Fibroblast of gingiva (primary cell): ENCODE results near the gene C1QL1.

ENCODE experiments used
- DNase-seq: peaks from one replicate; pipeline ENCODE4 v3.0.0-alpha.2; 2011; ENCODE audit warnings: low read depth

The C1QL1 gene

DNA sequence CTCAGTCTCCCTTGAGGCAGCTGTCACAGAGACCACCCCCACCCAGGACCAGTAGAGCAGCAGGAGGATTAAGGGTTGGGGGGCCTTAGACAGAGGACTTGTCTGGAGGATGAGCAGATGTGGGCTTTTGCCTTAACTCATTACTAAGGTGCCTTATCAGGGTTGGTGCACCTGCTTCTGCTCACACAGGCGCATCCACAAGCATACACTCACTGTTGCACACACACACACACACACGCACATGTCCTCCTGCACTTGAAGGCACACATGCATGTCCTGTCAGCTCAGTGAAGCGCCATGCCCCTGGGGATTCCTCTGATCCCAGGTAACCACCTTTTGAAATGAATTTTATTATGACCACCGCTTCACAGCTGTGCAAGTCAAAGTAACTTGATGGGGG lies 54.0 kb downstream of the C1QL1 start:
- DNase-seq: no peak

- DNase-seq: no peak
Observed at GRCh38 chr17:44913676-44914075, 54.4 kb downstream of the C1QL1 start.

DNA sequence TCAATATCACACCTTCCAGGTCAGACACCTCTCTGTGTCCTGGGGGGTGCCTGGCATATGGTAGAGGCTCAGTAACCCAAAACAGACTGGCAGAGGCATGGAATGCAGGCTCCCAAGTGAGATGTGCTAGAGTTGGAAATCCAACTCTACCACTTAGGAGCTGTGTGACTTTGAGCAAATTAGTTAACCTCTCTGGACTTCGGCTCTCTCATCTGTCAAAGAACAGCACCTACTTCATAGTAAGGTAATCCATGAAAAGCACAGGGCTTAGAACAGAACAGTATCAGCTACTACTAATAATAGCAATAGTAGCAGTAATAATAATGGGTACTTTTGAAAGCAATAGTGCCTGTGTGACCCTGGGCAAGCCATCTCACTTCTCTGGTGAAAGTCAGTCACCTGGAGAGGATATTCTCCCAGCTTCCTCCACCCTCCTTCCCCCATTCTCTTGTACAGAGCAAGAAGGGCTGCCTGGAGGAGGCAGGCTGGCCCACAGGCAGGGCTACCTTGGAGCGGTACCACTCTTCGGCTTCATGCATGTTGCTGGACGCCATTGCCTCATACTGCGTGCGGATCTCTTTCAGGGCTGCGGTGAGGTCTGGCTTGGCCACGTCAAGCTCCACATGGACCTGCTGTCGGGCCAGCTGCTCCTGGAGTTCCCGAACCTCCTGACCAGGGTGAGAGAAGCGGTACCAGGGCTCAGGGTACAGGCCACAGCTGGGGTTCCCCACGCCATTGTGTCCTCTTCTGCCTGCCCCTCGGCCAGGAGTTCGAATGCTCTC lies 55.1 kb downstream of the C1QL1 start:
- no peak for DNase-seq

DNA sequence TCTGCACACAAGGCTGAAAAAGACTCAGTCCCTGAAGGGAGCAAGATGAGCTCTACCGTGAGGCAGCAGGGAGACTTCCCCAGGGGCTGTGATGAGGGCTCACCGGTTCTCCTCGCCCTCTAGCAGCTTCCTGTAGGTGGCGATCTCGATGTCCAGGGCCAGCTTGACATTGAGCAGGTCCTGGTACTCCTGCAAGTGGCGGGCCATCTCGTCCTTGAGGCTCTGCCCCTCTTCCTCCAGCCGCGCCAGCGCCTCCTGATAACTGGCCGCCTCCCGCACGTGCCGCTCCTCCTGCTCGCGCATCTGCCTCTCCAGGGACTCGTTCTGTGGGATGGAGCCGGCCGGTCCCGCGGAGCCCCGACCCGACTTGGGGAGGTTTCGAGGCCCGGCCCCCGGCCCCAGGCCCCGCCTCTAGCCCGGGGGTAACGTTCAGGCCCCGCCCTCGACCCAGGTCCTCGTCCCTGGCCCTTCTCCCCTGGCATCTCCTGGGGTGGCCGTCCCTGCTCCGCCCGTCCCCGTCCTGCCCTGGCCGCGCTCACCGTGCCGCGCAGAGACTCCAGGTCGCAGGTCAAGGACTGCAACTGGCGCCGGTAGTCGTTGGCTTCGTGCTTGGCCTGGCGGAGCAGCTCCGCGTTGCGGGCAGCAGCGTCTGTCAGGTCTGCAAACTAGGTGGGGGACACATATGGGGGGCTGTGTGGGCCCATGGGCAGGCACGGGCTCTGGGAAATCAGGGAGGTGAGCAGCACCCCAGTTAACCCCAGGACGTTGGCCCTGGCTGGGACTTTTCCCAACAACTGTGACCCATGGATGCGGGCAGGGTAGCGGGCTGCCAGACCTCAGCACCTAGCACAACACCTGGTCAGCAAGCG lies 56.7 kb downstream of the C1QL1 start:
- peak; percentile 27 for DNase-seq

GRCh38 chr17:44910231-44911106 lies 57.6 kb downstream of the C1QL1 start:
- no peak for DNase-seq
